Frontal cortex (tissue), 4 donors: ENCODE data around the gene STXBP4. TPM values are rescaled to one million over a fixed set of nuclear protein-coding genes. Genes with fewer than 3 reads are reported as not detected.

Experiments
- DNase-seq, 2 donors: peaks; one replicate each; pipeline ENCODE4 v3.0.0; 2012; ENCODE audit warnings: low spot score in 2 of 2
- FAIRE-seq: peaks from 2 replicates; lab custom pipeline; 2012; peaks lifted over from hg19 to GRCh38; lab: Jason Lieb, UNC
- total RNA-seq: library from RNA; depleted of rRNA; stranded (reverse); fragments of >200 nt; gene quantifications from one replicate; pipeline ENCODE4 v1.2.3, GENCODE V29; 2014
- donor health status: control.
- donor health status: control.
- donor health status: control.

STXBP4 gene
- total RNA-seq, 1 donor from 2014 or later: 26.1 TPM

DNA sequence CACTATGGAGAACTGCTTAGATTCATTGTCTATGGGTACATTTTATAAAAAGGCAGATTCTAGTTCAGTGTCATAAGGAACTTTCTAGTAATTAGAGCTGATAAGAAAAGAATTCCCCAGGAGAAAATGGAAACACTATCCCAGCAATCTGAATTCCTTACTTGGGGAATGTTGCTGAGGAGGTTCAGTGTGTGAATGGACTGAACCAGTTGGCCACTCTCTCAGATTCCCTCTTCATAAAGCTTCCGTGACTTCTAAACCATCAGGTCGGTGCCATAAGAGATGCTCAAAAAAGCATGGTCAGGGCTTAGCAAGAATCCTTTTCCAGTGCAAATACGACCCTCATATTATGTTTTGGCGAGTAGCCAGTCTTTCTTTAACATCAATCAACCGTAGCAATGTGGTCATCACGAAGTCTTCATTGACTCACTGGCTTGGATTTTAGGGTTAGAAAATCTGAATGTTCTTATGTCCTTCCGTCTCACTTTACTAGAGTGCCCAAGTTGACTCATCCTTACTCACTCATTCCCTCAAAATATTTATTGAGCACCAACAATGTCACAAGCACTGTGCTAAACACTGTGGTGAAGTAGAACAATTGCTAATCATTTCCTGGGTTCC lies 193.5 kb downstream of the STXBP4 start:
- DNase-seq (no peak), FAIRE-seq (no peak)

DNA sequence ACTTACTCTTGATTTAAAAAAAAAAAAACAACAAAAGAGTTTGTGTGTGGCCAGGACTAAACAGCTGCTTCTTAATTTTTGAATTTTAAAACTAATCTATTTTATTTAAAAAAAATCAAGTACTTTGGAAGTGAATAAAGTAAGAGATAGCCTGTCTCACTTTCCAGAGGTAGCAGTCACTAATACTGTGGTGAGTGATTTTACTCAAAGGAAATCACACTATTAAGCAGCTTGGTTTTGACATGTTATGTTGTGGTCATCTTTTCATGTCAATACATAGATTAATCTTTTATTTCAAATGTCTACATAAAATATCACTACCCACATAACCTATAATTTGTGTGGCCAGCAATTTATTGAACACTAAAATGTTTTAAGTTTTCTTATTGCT lies 194.0 kb downstream of the STXBP4 start:
- FAIRE-seq (no peak), DNase-seq (no peak)

DNA sequence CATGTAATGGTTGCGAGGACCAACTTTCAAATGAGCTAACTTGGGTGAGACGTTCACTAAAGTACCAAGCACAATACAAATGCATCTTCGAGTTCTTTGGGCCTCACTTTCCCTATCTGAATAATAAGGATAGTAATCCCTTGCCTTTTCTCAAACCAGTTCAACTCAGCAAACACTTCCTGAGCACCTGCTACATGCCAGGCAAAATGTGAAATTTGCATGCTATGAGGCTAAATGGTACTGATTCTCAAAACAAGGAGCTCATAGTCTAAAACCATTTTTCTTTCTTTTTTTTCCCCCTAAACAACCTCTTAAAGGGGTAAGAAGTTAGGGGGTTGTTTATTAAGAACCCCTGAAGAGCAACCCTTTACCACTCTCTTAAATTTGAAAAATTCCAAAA lies 194.8 kb downstream of the STXBP4 start:
- no peak for FAIRE-seq

DNA sequence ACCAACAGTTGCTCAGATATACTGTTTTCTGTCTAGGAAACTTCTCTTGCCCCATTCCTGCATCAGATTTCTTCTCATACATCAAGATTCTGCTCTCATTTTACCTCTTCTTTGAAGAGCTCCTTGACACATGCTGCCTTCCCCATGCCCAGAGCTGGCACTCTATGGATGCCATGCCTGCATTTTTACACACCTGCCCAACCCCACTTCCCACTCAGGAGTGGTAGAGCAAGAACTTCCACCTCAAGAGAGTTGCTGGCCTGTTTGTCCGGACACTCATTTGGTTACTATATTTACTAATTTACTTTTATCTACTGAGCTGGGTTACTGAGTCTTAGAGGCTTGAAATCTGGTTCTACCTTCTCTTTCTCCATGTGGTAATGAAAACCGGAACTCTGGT lies 197.9 kb downstream of the STXBP4 start:
- DNase-seq (no peak), FAIRE-seq (no peak)

More for the DNA sequence above, 194.8 kb downstream of the STXBP4 start:
- DNase-seq: no peak

DNA sequence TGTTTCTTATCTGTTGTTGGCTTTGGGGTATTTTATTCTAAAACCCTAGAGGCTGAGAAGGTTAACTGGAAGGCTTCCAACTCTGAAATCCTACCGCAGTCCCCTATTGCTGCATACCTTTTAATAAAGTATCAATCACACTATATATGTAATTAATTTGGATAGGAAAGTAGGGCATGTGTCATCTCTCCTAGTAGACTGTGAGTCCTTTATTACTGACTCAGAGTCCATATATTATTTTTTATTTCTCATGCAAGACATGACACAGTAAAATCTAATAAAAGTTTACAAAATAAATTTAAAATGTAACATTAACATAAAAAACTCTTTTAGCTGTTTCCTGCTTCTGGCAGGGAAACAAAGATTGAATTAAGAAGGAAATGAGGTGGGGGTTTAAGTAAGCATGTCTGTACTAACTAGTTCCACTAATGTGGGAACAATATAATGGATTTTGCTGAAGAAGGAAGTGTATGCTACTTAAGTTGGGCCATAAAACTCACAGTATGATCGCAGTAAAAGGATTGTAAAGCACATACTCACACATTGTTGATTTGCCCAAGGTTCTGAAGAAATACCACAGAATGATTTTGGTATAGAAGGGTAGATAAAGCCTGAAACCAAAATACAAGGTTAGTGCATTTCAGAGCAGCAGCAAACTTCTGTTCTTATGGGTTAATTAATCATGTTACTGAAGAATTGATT lies 198.6 kb downstream of the STXBP4 start:
- no peak for FAIRE-seq
- DNase-seq: no peak

DNA sequence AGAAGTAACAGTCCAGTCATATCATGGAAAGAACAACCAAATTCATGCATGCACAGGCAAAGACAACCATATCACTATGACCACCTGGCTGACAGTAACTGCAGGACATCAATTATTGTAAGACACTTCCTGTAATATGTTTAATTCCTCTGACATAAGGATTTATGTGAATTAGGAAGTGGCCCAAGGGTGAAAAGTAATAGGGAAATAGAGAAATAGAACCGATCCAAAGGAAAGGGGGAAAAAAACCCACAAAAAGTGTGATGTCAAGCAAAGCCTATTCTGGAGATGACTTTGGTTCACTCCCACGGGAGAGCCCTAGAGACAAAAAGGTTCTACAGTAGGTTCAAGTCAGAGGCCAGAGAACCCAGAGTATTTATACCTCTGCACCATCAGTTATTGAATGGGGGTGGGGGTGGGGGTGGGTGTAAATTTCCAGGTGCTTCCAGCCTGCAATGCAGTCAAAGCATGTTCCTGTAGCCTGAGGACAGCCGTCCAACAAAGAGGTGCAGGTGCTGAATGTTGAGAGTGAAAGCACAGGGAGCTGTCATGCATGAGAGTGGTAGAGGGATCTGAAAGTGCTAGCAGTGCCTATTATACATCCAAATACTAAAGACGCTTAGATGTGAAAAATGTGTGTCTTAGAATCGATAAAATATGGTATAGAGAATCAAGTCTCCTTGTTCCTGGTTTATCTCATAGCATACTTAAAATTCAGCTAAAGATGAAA lies 200.6 kb downstream of the STXBP4 start:
- FAIRE-seq: no peak
- no peak for DNase-seq

DNA sequence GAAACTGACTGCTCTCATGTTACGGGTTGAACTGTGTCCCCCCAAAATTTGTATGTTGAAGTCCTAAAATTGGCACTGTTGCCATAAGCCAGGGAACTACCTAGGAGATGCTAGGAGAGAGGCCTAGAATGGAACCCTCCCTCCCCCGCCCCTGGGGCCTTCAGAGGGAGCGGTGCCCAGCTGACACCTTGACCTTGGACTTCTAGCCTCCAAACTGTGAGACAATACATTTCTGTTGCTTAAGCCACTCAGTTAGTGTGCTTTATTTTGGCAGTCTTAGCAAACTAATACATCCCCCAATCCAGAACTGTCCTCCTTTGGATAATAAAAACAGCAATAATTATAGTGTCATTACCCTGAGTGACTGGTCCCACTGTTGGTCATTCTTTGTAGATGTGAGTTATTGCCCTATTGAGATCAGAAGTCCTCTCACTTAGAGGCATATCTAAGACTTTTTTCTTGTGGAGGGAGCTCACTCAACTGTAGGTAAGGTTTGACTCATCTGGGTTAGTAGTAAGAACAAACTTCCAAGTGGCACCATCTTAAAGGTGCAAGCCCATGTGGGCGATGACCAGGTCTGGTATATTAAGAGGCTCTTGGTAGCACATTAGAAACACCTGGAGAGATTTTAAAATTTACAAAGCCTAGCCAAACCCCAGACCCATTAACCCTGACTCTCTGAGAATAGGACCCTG lies 203.2 kb downstream of the STXBP4 start:
- DNase-seq (no peak), FAIRE-seq (no peak)

DNA sequence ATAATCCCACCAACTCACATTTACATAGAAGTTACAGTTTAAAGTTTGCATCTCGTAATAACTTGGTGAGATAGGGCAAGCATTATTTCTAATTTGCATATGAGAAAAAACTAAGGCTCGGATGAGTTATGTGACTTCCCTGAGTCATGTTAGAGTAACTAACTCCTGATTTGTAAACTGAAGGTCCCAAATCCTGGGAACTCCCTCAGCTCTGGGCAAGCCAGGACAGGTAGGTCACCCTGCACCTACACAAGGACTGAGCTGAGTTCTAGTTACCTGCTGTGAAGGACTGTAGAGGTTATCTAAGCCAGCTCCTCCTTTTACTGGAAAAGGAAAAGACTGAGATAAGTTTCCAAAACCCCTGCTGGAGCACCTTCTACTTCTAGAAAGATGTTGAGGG lies 204.0 kb downstream of the STXBP4 start:
- DNase-seq (no peak), FAIRE-seq (no peak)

DNA sequence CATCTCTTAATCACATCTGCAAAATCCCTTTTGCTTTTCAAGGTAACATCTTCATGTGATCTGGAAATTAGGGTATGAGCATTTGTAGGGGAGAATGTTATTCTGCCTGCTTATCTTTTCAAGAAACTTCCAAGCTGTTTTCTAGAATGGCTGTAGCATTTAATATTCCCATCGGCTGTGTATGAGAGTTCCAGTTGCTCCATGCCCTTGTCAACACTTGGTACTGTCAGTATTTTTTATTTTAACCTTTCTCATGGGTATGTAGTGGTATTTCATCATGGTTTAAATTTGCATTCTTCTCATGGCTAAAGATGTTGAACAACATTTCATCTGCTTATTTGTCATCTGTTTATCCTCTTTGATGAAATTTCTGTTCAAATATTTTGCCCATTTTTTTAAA lies 205.6 kb downstream of the STXBP4 start:
- no peak for FAIRE-seq
- no peak for DNase-seq

DNA sequence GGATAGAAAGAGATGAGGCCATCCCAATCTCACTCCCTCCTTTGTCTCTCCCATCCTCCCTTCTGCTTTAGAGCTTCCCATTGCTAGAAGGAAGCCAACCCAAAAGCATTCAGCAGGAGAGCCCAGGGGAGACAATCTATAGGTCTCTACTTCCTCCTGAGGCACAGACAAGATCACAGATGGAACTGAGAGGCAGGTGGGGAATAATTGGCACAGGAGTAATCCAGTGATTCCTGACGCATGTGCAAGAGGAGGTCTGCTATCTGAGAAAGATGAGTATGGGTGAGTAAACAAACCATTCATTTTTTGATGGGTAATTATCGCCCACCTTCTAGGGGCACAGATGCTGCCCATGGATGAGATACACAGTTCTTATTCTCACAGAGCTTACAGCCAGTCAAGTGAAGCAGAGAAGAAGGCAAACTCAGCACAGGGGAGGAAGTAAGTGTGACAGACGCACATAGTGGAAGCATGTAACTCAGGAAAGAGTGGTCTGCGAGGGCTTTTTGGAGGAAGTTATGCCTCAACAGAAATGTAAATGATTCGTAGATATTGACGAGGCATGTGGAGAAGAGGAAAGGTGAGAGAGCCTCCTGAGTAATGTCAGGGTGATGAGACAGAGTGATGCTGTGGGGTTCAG lies 207.3 kb downstream of the STXBP4 start:
- FAIRE-seq (no peak), DNase-seq (no peak)

DNA sequence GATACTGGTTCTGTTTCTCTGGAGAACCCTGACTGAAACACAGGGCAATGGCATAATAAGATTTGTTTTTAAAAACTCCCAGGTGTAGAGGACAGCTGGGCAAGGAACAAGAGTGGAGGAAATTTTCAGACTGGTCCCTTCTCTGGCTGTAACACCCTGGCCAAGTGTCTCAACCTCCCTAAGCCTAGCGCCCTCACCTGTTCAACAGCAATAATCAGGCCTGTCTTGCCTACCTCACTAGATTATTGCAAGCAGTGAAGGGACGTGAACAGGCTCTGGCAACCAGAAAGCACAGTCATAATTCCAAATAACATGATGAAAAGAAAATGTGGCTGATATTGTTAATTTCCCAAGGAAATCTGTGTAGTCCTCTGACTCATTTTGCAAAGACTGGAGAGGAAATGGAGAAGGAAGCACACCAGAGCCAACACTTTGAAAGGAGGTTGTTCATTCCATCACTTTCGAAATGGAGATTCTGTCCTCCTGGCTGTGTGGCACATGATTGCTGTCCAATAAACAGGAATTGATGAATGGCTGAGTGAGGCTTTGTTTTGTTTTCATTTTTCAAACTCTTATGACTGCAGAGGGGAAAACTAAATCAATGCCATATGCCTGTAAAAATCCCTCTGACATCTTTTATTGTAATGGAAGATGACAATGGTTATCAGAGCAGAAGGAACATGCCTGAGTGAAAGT lies 208.7 kb downstream of the STXBP4 start:
- DNase-seq (no peak), FAIRE-seq (no peak)

DNA sequence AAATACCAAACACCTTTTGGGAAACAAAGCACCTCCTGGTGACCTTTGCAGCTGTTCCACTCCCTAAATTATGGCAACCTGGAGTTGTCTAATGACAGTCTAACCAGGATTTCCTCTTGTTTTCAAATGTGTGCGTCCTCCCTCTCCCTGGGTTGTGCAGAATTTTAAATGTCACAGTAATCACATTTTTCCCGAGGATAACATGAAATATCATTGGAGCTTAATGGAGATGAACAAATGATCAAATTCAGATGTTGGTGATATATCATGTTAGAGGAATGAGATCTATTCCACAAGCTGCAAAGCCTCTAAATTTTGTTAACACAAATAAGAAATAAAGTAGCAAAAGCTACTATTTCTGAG lies 209.3 kb downstream of the STXBP4 start:
- FAIRE-seq (no peak), DNase-seq (no peak)

DNA sequence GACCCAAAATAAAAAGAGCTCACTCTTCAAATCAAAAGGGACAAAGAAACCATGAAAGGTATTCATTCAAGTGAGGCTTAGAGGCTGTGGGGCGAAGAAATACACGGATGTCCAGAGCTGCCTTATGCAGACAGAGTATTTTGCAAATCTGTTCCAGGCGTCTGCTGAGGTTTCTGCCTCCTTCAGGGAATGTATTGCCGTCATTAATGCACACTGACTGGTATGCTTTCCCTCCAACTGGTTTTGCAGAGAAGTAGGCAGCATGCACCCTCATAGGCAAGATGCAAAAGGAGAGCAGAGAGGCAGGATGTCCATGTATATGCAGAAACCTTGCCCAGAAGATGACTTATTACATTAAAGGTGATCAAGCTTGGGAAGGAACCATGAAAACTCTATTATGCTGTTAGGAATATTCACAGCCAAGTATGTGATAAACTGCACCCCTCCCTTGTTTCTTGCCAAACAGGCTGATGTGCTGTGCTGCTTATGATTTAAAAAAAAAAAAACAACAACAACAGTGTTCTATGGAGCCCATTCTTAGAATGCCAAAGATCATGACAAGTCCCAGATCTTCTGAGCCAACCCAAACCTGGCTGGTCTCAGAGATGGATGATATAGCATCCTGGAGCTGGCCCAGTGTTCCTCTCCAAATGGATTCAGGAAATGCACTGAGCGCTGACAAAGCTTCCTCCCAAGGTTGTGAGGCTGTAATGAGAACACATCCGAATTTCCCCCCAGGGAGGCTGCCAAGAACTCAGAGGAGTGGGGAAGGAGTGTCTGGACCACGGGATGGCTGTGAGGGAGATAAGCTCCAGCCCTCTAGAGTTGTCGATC lies 218.6 kb downstream of the STXBP4 start:
- DNase-seq (no peak), FAIRE-seq (no peak)

DNA sequence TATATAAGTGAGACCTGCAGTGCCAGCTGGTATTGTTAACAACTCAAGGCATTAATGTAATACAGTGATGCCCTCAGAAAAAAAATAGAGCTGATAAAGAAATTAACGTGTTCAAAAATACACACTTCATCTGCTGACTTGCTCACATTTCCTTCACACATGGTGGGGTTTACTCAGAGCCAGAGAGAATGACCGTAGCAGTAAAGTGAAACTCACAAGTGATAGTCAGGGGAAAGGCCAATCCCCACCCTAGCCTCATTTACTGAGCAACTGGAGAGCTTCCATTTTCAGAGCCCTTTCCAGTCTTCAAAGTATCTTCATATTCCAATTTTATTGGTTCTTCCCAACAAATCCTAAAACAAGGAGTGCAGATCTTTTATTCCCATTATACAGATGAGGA lies 222.2 kb downstream of the STXBP4 start:
- no peak for FAIRE-seq
- DNase-seq: no peak

DNA sequence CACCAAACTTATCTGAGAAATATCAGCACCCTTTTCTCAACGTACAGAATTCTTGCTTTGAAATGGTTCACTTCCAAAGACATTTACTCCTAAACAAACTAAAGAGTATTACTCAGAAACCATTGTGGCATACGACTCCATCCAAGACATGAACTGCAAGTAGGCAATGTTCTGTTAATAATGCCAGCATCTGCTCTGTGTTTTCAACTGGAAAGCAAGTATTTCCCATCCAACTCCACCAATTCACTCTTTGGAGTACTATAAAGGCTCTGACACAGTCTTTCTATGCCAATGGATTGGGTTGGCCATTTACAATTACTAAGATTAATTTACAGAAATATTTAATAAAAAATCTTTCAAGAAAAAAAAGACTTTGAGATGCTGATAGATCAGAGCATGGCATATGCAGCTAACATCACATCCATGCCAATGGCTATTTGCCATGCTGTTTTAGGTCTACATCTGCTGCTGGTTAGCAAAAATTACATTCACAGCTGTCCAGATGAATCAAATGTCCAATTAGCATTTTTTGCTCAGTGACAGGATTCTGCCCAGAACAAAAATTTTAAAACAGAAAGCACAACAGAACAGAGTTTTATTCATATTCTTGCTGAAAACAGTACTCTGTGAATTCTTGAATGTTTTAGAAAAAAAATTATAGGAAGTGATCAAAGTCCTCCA lies 230.3 kb downstream of the STXBP4 start:
- DNase-seq: no peak
- FAIRE-seq: no peak

DNA sequence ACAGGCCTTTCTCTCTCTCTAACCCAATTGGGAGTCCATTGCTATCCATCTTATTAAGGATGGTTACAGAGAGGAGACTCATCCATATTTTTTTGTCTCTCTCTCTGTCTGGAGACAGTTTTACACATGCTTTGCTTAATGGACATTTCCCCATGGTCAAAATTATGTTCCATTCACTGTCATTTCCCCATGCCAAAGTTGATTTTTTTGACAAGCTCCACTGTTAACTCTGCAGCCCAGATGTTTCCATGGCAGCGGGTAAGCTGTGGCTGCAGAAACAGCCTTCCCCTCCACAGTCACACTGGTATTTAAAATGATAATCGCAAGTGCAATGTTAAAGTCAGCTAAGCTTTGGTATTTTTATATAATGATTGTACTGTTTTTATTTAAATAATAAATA lies 232.3 kb downstream of the STXBP4 start:
- no peak for FAIRE-seq
- DNase-seq: no peak

DNA sequence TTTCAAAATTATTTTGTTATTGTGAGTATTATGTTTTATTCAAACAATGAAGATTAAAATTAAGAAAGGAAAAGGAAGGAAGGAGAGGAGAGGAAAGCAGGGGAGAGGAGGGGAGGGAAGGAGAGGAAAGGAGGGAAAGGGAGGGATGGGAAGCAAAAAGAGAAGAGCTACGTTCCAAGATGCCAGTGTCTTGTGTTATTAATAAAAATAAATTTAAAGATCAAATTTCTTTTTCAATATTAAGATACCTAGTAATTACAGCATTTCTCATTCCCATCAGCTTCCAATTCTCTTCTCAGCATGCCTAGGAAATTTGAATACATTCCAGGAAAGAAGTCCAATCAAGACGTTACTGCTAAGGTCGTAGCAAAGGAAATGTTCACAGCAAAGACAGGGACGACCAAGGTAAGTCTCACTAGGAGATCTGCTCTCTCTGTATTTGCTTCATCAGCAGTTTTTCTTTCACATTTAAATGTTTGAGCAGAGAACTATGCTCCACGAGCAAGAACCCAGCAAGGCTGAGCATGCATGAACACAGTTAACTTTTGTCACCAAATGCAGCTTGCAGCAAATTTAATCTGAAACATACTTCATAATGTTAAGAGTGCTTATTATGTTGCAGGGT lies 232.9 kb downstream of the STXBP4 start:
- DNase-seq: no peak
- FAIRE-seq: no peak

DNA sequence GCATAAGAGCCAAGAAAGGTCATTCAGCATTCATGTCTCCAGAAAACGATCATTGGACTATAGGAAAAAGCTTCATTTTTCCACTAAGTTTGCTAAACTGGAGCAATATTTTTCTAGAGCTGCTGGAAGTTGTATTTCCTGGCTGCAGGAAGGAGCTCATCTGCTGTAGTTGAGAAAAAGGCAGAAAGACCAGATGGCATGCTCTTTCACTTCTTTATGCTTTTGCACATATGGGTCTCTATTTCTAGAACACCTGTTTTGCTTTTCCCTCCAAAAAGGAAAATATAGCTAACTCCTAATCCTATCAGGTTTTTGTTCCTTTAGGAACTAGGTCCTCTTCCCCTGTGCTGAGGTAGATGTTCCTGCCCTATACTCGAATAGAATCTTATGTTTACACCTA lies 234.3 kb downstream of the STXBP4 start:
- no peak for DNase-seq
- FAIRE-seq: no peak
